Endometrial microvascular endothelial cells (primary cell): ENCODE measurements around the gene SLC11A2. TPM values are rescaled to one million over a fixed set of nuclear protein-coding genes. Genes with fewer than 3 reads are reported as not detected.

ENCODE experiments used
- in situ Hi-C: cut with HindIII; loops from 2 replicates; pipeline ENCODE4 v1.10.0; 2017; ENCODE audit warnings: low sequenced_read_pairs, low pct_unique_long_range_greater_than_20kb; ENCODE audit errors: inconsistent ontology term
- total RNA-seq: library from RNA; depleted of rRNA; stranded (reverse); fragments of >200 nt; gene quantifications from one replicate; pipeline ENCODE4 v1.2.3, GENCODE V29; 2015; ENCODE audit errors: inconsistent ontology term

SLC11A2 gene
- 22.5 TPM for total RNA-seq

DNA sequence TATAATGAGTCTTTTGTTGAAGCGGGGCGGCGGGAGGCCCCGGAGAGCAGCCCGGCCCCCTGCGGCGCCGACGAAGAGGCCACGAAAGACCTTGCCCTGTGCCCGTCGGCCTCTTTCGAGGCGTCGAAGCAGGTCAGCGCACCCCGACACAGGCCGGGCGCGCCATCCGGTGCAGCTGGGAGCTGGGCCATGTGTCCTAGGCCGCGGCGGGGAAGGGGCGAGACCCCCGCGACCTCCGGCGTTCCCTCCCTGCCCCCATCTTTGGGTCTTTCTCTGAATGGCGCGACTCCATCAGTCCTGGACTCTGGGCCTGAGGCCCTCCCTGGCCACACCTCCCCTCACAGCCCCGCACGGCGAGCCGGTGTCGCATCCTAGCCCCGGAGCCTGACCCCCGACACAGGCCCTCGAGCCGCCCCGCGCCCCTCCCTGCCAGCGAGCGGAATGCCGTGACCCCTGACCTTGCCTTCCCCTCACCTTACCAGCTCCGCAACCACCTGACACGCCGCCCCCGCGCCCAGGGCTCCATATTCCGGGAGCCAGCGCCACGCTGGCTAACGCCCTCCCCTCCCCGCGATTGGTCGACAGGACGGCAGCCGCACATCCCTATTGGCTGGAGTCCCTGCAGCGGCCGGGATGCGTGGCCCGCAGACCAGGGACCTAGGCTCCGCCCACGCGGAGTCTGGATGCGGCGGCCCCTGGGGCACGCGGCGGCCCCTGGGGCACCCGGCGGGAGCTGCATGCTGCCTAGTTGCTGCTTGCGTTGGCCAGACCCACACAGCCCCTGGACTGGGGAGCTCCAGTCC lies at the start of gene SLC11A2:
TSS of gene SLC11A2 (minus strand) at position 549 of the 803 bp plus-strand sequence. CDS start 15,656 bp downstream, outside the sequence.
- in situ Hi-C loops = no loop called here

DNA sequence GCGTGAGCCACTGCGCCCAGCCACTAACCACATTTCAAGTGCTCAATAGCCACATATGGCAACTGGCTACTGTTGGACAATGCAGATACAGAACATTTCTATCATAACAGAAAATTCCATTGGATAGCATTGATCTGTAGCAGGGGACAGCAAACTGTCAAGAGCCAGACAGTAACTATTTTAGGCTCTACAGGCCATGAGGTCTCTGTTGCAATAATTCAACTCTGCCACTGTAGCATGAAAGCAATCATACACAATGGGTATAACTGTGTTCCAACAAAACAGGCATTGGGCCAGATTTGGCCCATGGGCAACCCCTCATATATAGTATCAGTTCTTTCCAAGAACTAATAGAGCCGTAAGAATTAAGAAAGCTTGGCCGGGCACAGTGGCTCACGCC lies 49.2 kb upstream of the SLC11A2 start:
- in situ Hi-C loops = no loop called here

DNA sequence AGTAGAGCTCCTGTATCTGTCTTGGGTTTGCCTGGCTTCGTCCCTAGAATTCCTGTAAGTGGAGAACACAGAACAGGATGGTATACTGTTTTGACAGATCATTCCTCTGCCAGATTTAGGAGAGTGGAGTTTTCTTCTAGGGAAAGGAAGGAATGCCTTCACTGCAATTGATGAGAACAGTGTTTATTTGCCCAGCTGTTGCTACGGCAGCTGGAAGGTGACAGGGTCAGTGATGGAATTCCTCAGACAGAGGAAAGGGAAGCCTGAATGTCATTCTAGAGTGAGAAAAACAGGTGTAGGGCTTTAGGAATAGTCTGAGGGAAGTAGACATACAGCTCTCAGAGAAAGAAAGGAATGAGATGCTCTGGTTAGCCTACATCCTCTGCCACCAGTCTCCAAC lies 45.5 kb upstream of the SLC11A2 start:
- in situ Hi-C loops = no loop called here

DNA sequence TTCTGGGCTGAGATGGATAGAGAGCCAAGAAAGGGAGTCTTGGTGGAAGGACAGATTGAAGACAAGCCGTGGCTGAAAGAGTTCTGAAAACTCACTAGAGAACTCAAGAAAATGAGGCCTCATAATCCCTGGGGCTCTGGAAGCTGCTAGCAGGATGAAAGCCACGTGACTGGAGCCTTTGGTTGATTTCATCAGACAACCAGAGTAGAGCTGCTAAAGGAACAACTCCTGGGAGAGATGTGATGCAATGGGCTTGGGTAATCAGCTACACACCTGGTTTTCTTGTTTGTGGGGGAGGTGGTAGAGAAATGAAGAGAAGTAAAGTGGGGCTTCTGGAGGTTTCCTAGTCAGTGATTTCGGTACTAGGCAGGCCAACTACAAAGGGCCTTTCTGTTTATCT lies 43.8 kb upstream of the SLC11A2 start:
- in situ Hi-C loops = no loop called here

DNA sequence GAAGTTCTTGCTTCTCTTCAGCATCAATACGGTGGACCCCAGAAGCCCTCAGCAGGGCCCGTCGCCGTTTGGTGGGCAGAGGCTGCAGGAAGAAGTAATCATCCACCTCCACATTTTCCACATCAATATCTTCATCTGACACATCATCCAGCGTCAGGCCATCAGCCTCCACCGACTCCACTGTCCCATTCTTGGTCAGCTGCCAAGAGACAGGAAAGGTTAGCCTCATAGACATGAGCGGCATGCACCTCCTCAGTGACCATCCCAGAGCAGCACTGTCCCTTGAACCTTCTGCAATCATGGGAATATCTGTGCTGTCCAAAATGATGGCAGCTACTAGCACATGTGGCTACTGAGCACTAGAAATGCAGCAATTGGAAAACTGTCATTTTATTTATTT lies 41.6 kb upstream of the SLC11A2 start:
- in situ Hi-C loops = loop anchor here (10.0 kb wide), 1 partner anchor 277 kb away; the partner anchor contains the start of gene CELA1

DNA sequence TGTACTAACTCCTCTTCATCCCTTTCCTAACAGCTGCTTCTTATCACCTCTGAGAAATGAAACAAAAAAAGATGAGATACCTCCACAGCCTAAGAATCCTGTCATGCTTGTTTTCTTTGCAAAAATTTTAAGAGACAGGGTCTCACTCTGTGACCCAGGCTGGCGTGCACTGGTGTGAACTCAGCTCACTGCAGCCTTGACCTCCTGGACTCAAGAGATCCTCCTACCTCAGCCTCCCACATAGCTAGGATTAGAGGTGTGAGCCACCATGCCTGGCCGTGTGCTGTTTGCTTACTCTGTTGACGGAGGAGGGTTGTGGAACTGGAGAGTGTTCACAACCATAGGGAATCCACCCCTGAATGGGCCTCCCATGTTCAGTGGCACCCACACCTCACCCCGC lies 41.0 kb upstream of the SLC11A2 start:
- in situ Hi-C loops = loop anchor here (10.0 kb wide), 1 partner anchor 278 kb away; the partner anchor contains the start of gene CELA1

DNA sequence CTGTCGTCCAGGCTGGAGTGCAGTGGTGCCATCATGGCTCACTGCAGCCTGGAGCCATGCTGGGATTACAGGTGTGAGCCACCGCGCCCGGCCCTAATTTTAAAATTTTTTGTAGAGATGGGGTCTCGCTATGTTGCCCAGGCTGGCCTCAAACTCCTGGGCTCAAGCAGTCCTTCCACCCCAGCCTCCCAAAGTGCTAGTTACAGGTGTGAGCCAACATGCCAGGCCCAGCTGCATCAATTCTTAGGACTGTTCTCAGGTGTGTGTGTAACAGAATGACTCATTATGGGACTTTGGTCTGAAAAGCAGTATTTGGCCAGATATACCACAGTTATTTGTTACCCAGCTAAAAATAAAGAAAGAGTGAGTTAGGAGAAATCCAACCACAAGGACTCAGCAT lies 39.3 kb upstream of the SLC11A2 start:
- in situ Hi-C loops = loop anchor here (10.0 kb wide), 1 partner anchor 279 kb away; the partner anchor contains the start of gene CELA1

DNA sequence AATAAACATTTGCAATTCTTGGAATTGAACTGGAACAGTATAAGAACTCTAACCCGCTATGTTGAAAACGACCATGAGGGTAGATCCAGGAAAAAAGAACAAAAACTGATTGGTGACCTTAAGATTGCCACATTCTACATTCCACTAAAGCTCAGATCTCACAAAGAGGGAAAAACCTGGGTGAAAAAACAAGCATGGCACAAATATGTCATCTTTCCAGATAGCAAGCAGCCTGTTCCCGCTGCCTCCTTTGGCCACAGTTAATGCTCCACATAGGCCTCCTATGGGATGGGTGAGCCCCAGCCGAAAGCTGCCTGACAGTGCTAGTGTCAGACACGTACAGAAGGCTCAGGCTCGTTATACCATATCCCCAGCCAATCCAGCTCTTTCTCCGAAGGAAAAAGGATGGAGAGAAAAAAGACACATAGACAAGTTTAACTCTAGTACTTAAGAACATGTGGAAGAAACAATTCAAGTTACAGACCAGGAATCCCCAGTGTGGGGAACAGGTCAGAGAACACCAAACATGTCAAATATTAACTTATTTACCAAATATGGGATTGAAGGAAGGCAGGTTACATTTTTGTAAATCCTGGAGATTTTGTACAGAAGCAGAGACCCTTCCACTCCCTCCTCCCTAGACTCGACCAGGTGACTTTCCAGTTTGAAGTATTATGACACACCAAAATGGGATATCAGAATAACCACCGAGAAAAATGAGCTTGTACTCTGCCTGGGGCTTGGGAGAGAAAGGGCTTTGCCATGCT lies 36.6 kb upstream of the SLC11A2 start:
- in situ Hi-C loops = loop anchor here (10.0 kb wide), 1 partner anchor 282 kb away; the partner anchor contains the start of gene CELA1

DNA sequence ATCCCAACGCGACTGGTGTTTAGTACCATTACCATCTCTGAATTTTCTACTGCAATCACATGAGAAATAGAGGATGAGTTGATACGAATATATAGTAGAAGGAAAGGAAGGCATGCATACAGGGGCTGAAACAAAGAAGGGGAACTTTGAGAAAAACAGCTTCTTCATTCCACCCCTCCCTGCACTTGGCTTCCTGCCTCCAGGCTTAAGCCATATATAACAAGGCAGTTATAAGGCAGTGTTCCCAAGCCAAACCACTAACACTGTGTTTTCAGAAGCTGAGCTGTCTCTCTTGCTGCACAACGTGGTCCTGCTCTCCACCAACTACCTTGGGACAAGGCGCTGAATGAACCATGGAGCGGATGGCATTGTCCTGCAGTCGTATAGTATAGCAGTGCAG lies 32.9 kb upstream of the SLC11A2 start:
- in situ Hi-C loops = no loop called here

DNA sequence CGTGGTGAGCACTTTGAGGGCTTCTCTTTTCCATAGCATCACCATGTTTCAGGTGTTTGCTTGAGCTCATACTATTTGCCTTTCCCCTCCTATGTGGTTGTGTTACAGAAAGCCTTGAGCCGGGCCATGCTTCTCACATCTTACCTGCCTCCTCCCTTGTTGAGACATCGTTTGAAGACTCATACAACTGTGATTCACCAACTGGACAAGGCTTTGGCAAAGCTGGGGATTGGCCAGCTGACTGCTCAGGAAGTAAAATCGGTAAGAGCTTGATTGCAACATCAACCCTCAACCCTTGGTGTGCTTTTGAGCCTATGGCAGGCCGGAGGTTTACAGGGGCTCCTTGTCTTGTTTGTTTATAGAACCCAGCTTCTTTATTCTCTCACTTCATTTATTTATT lies 30.1 kb upstream of the SLC11A2 start:
- in situ Hi-C loops = no loop called here

DNA sequence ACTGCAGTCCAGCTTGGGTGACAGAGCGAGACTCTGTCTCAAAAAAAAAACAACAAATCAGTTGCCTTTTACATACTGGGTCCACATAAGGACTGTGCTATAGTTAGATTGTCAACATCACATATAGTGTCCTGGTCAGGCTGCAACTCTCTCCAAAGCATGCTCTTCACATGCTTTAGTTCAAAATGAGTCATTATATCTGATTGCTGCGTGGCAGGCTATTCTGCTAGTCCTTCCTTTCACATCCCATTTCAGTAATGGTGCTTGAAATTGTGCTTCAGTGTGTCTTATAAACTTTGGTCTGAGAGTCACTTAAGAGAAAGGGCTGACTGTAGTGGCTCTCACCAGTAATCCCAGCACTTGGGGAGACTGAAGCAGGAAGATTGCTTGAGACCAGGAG lies 28.9 kb upstream of the SLC11A2 start:
- in situ Hi-C loops = no loop called here

DNA sequence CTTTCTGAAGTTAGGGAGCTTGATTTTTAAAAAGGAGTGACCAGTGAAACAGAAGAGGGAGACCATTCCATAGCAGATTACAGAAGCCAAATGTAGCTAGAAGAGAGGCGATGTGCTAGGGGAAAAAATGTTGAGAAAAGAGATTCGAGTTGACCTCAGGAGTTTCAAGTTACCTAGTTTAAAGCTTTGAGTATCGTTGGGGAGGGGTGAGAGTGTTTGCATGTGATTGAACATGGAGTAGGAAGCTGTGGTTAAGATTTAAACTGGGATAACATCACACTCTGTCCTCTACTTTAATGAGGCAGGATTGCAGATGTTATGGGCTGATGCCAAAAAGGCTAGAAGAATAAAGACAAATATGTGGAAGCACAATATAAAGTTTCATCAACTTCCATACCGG lies 25.6 kb upstream of the SLC11A2 start:
- in situ Hi-C loops = no loop called here

DNA sequence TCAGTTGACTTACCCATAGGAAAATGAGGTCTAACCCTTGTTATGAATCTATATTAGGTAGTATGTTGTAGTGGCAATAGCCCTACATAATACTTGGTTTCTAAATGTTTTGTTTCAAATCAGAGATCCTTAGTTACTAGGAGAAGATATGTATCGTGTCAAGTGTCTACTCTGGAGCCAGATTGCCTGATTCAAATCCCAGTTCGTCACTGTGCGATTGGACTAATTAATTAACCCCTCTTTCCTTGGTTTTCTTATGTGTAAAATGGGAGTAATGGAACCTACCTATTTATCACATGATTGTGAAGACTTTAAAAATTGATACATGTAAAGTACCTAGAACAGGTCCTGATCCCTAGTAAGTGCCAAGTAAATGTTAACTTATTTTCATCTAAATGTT lies 23.3 kb upstream of the SLC11A2 start:
- in situ Hi-C loops = no loop called here

DNA sequence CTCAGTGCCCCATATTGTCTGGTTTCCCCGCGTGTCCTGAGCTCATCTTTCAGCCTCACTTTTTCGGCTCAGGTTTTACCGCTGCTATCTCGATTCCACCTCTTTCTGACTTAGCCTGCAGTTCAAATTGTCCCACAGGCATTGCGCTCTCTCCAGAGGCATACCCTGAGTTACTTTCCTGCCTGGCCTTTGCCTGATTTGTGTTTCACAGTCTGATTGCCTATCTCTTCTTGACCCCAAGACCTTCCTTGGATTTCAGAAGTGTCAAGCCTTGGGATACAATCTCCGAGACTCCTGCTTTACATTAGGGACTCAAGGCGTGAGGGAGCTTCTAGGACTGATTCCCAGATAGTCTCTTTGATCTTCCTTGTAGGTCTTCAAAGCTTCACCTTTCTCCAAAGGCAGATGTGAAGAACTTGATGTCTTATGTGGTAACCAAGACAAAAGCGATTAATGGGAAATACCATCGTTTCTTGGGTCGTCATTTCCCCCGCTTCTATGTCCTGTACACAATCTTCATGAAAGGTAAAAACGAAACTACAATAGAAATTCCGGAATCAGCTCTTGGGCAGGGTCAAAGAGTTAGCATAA lies 22.6 kb upstream of the SLC11A2 start:
- in situ Hi-C loops = no loop called here

DNA sequence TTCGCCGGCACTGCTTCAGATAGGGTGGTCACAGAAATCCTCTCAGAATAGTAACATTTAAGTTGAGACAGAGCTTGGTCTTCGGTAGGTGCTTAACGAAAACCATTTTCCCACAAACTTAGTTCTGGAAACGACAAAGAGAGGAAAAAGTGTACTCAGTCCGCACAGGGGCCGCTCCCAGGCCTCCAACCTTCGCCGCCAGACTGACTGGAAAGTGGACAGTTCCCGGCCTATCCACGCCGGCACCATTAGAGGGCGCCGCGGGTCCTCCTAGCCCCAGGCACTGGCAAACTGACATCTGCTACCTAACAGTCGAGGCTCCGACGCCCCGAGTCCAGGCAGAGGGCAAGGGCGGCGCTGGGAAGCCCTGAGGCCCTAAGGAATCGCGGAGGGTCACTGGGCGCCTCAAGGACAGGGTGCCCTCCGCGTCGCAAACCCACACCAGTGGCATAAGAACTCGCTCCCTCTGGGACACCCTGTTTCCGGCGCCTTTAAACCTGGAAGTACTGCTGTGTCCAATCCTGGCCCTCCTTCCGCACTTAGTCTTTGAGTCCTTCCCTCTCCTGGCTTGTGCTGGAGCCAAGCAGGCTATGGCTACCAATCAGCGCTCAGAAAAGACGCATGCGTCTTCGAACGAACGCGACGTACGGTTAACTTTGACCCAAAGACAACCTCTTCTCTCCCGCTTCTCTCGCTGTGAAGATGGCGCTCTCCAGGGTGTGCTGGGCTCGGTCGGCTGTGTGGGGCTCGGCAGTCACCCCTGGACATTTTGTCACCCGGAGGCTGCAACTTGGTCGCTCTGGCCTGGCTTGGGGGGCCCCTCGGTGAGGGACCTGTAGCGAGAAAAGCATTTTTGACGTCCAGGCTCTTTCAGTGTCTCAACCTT lies 21.7 kb upstream of the SLC11A2 start, which contains the start of gene LETMD1:
TSS of gene LETMD1 (plus strand) at position 673 of the 886 bp plus-strand sequence. CDS start at position 703, 30 bp downstream.
- in situ Hi-C loops = no loop called here

DNA sequence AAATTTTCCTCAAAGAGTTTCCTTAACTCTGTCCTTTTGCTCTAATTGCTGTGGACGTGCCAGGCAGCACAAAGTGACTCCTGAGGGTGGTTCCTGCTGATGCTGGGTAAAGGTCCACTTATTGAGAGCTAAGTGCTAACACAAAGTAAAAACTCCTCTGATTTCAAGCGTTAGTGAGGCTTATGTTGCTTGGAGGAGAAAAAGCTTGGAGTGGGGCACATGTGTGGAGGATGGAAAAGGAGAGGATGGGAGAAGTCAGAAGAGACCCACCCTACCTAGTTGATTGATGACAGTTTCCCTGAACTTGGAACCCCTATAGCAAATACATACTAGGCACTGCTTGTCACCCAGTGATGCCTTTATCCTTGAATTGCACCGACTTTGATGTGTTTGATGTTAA lies 10.1 kb upstream of the SLC11A2 start:
- in situ Hi-C loops = no loop called here

DNA sequence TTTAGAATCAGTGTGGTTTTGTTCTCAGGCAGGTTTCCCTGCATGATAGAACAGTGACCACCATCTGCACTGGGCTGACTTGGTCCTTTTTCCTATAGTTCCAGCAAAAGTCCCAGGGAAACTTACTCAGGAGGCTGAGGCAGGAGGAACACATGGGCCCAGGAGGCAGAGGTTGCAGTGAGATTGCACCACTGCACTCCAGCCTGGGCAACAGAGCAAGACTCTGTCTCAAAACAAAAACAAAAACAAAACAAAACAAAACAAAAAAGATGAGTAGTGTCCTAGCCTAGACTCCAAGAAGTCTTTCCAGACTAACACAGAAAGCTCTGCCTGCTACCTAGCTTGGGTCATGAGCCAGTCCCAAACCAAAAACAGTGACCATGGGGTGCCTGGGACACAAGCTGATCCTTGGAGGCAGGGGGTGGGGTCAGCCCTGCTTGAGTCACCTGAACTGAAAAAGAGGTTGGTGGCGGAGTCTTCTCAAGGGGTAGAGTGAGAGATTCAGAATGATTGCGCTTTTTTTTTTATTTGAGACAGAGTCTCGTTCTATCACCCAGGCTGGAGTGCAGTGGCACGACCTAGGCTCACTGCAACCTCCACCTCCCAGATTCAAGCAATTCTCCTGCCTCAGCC lies 7.4 kb upstream of the SLC11A2 start:
- in situ Hi-C loops = no loop called here

DNA sequence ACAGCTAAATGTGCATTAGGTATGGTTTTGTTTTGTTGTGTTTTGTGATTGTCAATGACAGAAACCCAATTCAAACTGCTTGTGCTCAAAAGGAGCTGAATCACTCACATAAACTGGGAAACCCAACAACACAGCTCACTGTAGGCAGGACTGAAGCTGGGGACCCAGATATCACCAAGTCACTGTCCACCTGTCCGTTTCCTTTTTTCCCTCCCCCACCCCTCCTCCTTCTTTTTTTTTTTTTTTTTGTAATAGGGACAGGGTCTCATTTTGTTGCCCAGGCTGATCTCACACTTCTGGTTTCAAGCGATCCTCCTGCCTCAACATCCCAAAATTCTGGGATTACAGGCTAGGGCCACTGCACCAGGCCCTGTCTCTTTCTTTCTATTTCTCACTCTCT lies 6.9 kb upstream of the SLC11A2 start:
- in situ Hi-C loops = no loop called here
